Right lobe of liver (tissue), 6 donors: ENCODE measurements around the gene SLC27A2. TPM values are rescaled to one million over a fixed set of nuclear protein-coding genes. Genes with fewer than 3 reads are reported as not detected.
A peak's percentile ranks its signal among the peaks of the same experiment; 100 is the strongest.

Experiments used
- ATAC-seq, 4 donors: fragments of 200-7000 bp; cut with Tn5 transposase; one replicate each; pipeline ENCODE4 v1.9.1; 2020; ENCODE audit warnings: mild to moderate bottlenecking in 4 of 4, moderate library complexity in 4 of 4
- DNase-seq, 3 donors: peaks; one replicate each; pipeline ENCODE4 v3.0.0-alpha.2; 2020
- H3K27ac ChIP-seq, 3 donors: fragments of 200-600 bp; one replicate each; pipeline ENCODE4 v1.8.0; 2022
- H3K27me3 ChIP-seq, 2 donors: fragments of 200-600 bp; one replicate each; pipeline ENCODE4 v1.8.0; 2022
- H3K36me3 ChIP-seq, 4 donors: fragments of 200-600 bp; sonication (generic) in 1 of 4; one replicate each; pipeline versions ENCODE4 v1.5.1 to v1.8.0; 2017 to 2022; ENCODE audit warnings: control low read depth in 1 of 4
- H3K4me1 ChIP-seq, 4 donors: fragments of 200-600 bp; sonication (generic) in 1 of 4; one replicate each; pipeline versions ENCODE4 v1.5.1 to v1.8.0; 2017 to 2022; ENCODE audit warnings: control low read depth in 1 of 4
- H3K4me3 ChIP-seq, 3 donors: fragments of 200-600 bp; one replicate each; pipeline ENCODE4 v1.8.0; 2022
- H3K9me3 ChIP-seq, 4 donors: fragments of 200-600 bp; sonication (generic) in 1 of 4; one replicate each; pipeline versions ENCODE4 v1.5.1 to v1.8.0; 2017 to 2022; ENCODE audit warnings: control low read depth in 1 of 4
- CTCF ChIP-seq, 4 donors: fragments of 200-600 bp in 3 of 4; fragments of 450-650 bp in 1 of 4; IDR thresholded peaks; one replicate each; pipeline versions ENCODE4 v1.5.1 to v1.8.0; 2016 to 2022; ENCODE audit warnings: antibody characterized with exemption in 4 of 4, mild to moderate bottlenecking in 2 of 4
- POLR2A ChIP-seq: fragments of 450-650 bp; IDR thresholded peaks from one replicate; pipeline ENCODE4 v1.6.1; 2017; ENCODE audit warnings: antibody characterized with exemption, mild to moderate bottlenecking
- WGBS: methylation state at CpG from one replicate; pipeline ENCODE4 v1.1.6; 2018; ENCODE audit warnings: low coverage, low lambda C conversion rate; ENCODE audit not compliant: insufficient coverage; ENCODE audit errors: missing lambda C conversion rate; 5-methylcytosine and 5-hydroxymethylcytosine counted together
- intact Hi-C, 2 donors: fragments of 100-400 bp; cut with DNase I; formaldehyde crosslinking; loops; one replicate each; pipeline versions ENCODE4 v1.11.2 to v1.14.1; 2022
- total RNA-seq, 6 experiments: library from RNA; depleted of rRNA in 2 of 6; stranded (reverse); fragments of >200 nt in 2 of 6; fragmentation: NEBNext Ultra II Directional in 3 of 6; extraction: Animal tissue kit (Norgen Biotek cat#: 25700) in 3 of 6; gene quantifications; one replicate each; pipeline versions ENCODE4 v1.1.0 to v1.2.4, GENCODE V29; 2016 to 2023
- donor health status: DM: no; HTN: yes; CAD: no.
- donor health status: DM: no; HTN: no; CAD: no.
- donor health status: DM: no; HTN: no; CAD: no.
- donor health status: DM: no; HTN: yes; CAD: no.
- donor health status: DM: no; HTN: yes; CAD: no.

Gene SLC27A2
- total RNA-seq, 6 experiments from 2014 or later = 76.8 to 366 (median 172) TPM

- ATAC-seq (no peak), DNase-seq (no peak)
- intact Hi-C loops = no loop called here
- TF ChIP-seq CTCF (IDR thresholded peaks at IDR 0.05) = no peak
- no peak for TF ChIP-seq POLR2A
- Histone ChIP-seq H3K4me1 (peaks cover 0 to 46% (median 21%) of the 10 kb centered on the region in 4 donors), H3K36me3 (peaks cover 0 to 50% (median 10%) of the 10 kb centered on the region in 4 donors), H3K4me3 (no peak overlapping the region), H3K9me3 (no peaks in the 10 kb centered on the region), H3K27me3 (no peaks in the 10 kb centered on the region), H3K27ac (no peak overlapping the region)
- WGBS = 80% methylated on average over 3 of the region's 3 CpGs
These were observed 47.3 kb downstream of the SLC27A2 start for GRCh38 chr15:50229336-50229735.

GRCh38 chr15:50231761-50232160, 49.8 kb downstream of the SLC27A2 start:
- H3K27me3 ChIP-seq = no peaks in the 10 kb centered on the region
- H3K9me3 ChIP-seq = no peaks in the 10 kb centered on the region
- H3K27ac ChIP-seq = no peak overlapping the region
- intact Hi-C loops = no loop called here
- TF ChIP-seq POLR2A (no peak), CTCF (IDR thresholded peaks at IDR 0.05) (no peak)
- ATAC-seq (no peak), DNase-seq (no peak)
- H3K4me1 ChIP-seq = peaks cover 0 to 41% (median 15%) of the 10 kb centered on the region in 4 donors
- H3K4me3 ChIP-seq = no peak overlapping the region
- peaks cover 0 to 47% (median 10%) of the 10 kb centered on the region in 4 donors for H3K36me3 ChIP-seq

GRCh38 chr15:50232791-50233190, 50.8 kb downstream of the SLC27A2 start:
- H3K4me3 ChIP-seq = no peak overlapping the region
- H3K9me3 ChIP-seq = no peaks in the 10 kb centered on the region
- DNase-seq = no peak
- H3K27ac ChIP-seq = peak overlapping the region in 1 of 3 donors; percentile 14
- H3K4me1 ChIP-seq = peaks cover 0 to 42% (median 11%) of the 10 kb centered on the region in 4 donors
- H3K27me3 ChIP-seq = no peaks in the 10 kb centered on the region
- intact Hi-C loops = no loop called here
- H3K36me3 ChIP-seq = peaks cover 0 to 37% (median 6%) of the 10 kb centered on the region in 4 donors
- ATAC-seq = no peak
- no peak for TF ChIP-seq POLR2A
- TF ChIP-seq CTCF (IDR thresholded peaks at IDR 0.05) = no peak
- 73% methylated on average over 2 of the region's 2 CpGs for WGBS

- Histone ChIP-seq H3K4me3 (no peak overlapping the region), H3K27ac (peak overlapping the region in 1 of 3 donors; percentile 14), H3K27me3 (no peaks in the 10 kb centered on the region), H3K36me3 (peaks cover 0 to 34% (median 4%) of the 10 kb centered on the region in 4 donors), H3K9me3 (no peaks in the 10 kb centered on the region), H3K4me1 (peaks cover 0 to 45% (median 11%) of the 10 kb centered on the region in 4 donors)
- intact Hi-C loops = no loop called here
- no peak for DNase-seq
- no peak for ATAC-seq
- no peak for TF ChIP-seq CTCF (IDR thresholded peaks at IDR 0.05)
- TF ChIP-seq POLR2A = no peak
These were observed 51.3 kb downstream of the SLC27A2 start for GRCh38 chr15:50233192-50233736.

GRCh38 chr15:50234764-50235163, 52.8 kb downstream of the SLC27A2 start:
- no peaks in the 10 kb centered on the region for H3K27me3 ChIP-seq
- DNase-seq (no peak), ATAC-seq (peak; percentile 47 to 66 (median 56))
- TF ChIP-seq POLR2A = no peak
- no peak for TF ChIP-seq CTCF (IDR thresholded peaks at IDR 0.05)
- peaks cover 0 to 56% (median 11%) of the 10 kb centered on the region in 4 donors for H3K4me1 ChIP-seq
- intact Hi-C loops = no loop called here
- 17% methylated on average over 2 of the region's 2 CpGs for WGBS
- H3K27ac ChIP-seq = peak overlapping the region in 2 of 3 donors; percentile 38 to 75
- H3K36me3 ChIP-seq = peaks cover 0 to 22% (median 0%) of the 10 kb centered on the region in 4 donors
- no peaks in the 10 kb centered on the region for H3K9me3 ChIP-seq
- no peak overlapping the region for H3K4me3 ChIP-seq
